HepG2 (cell line): ENCODE data around the gene PKD2L1. TPM values are rescaled to one million over a fixed set of nuclear protein-coding genes. Genes with fewer than 3 reads are reported as not detected.

Source experiments
- AFF4 ChIP-seq: sonication (generic); formaldehyde crosslinking; IDR thresholded peaks from 2 replicates; pipeline ENCODE4 v1.4.0; 2020; ENCODE audit warnings: missing genetic modification reagents
- HDAC1 ChIP-seq: sonication (generic); formaldehyde crosslinking; IDR thresholded peaks from 2 replicates; pipeline ENCODE4 v1.5.1; 2020; ENCODE audit warnings: mild to moderate bottlenecking, missing genetic modification reagents
- KAT7 ChIP-seq: IDR thresholded peaks from 2 replicates; pipeline ENCODE4 v1.6.1; 2018; ENCODE audit warnings: borderline replicate concordance, missing compliant biosample characterization
- MXD1 ChIP-seq: sonication (generic); formaldehyde crosslinking; IDR thresholded peaks from 2 replicates; pipeline ENCODE4 v1.4.0; 2020; ENCODE audit warnings: mild to moderate bottlenecking, missing genetic modification reagents
- MYNN ChIP-seq: sonication (generic); formaldehyde crosslinking; IDR thresholded peaks from 2 replicates; pipeline ENCODE4 v1.4.0; 2020; ENCODE audit warnings: mild to moderate bottlenecking, low read depth, missing genetic modification reagents
- PRDM15 ChIP-seq: sonication (generic); formaldehyde crosslinking; IDR thresholded peaks from 2 replicates; pipeline ENCODE4 v1.4.0; 2020; ENCODE audit warnings: missing genetic modification reagents
- PRDM4 ChIP-seq: sonication (generic); formaldehyde crosslinking; IDR thresholded peaks from 2 replicates; pipeline ENCODE4 v1.9.0; 2021; ENCODE audit warnings: missing genetic modification reagents, borderline replicate concordance
- RXRA ChIP-seq: sonication (generic); formaldehyde crosslinking; IDR thresholded peaks from 2 replicates; pipeline ENCODE4 v1.5.1; 2020; ENCODE audit warnings: missing genetic modification reagents
- ZFP36L1 ChIP-seq: sonication (generic); formaldehyde crosslinking; IDR thresholded peaks from 2 replicates; pipeline ENCODE4 v1.8.0; 2022; ENCODE audit warnings: mild to moderate bottlenecking, missing genetic modification reagents, moderate library complexity
- ZFP82 ChIP-seq: sonication (generic); formaldehyde crosslinking; IDR thresholded peaks from 2 replicates; pipeline ENCODE4 v1.5.1; 2020; ENCODE audit warnings: mild to moderate bottlenecking, missing genetic modification reagents, borderline replicate concordance
- ZIK1 ChIP-seq: sonication (generic); formaldehyde crosslinking; IDR thresholded peaks from 2 replicates; pipeline ENCODE4 v1.5.0; 2020; ENCODE audit warnings: mild to moderate bottlenecking, low read depth, missing genetic modification reagents, borderline replicate concordance
- ZNF124 ChIP-seq: sonication (generic); formaldehyde crosslinking; IDR thresholded peaks from 2 replicates; pipeline ENCODE4 v1.4.0; 2020; ENCODE audit warnings: missing genetic modification reagents
- ZNF253 ChIP-seq: sonication (generic); formaldehyde crosslinking; IDR thresholded peaks from 2 replicates; pipeline ENCODE4 v1.8.0; 2022; ENCODE audit warnings: mild to moderate bottlenecking, missing genetic modification reagents, borderline replicate concordance
- ZNF367 ChIP-seq: sonication (generic); formaldehyde crosslinking; IDR thresholded peaks from 2 replicates; pipeline ENCODE4 v1.4.0; 2020; ENCODE audit warnings: missing genetic modification reagents, borderline replicate concordance
- ZNF766 ChIP-seq: sonication (generic); formaldehyde crosslinking; IDR thresholded peaks from 2 replicates; pipeline ENCODE4 v1.5.0; 2020; ENCODE audit warnings: missing genetic modification reagents, borderline replicate concordance
- ZNF800 ChIP-seq: sonication (generic); formaldehyde crosslinking; IDR thresholded peaks from 2 replicates; pipeline ENCODE4 v1.4.0; 2020; ENCODE audit warnings: missing genetic modification reagents
- polyA plus RNA-seq, 8 experiments: library from polyadenylated mRNA; depleted of rRNA in 3 of 8; stranded (reverse) in 7 of 8; unstranded in 1 of 8; fragments of >200 nt; fragmentation: Illumina TruSeq in 4 of 8; extraction: Trizol in 4 of 8; gene quantifications; 2 replicates each; pipeline versions ENCODE4 v1.2.1 to v1.2.3, GENCODE V29; 2011 to 2016; ENCODE audit warnings: low read depth in 4 of 8, missing spikeins in 1 of 8, mixed read lengths in 1 of 8; ENCODE audit not compliant: insufficient read depth in 1 of 8
- total RNA-seq, 5 experiments: library from RNA; depleted of rRNA; stranded (reverse); fragments of >200 nt; fragmentation: Illumina TruSeq; extraction: Trizol; gene quantifications; 2 replicates each; pipeline ENCODE4 v1.2.3, GENCODE V29; 2016; ENCODE audit warnings: low read depth in 1 of 5

The PKD2L1 gene
- total and polyA plus RNA-seq, 2 of the 13 experiments (the other 11 are each of a cell fraction or from before 2014, with no cell fraction given) = 0.07 to 0.15 TPM

- peak; percentile 80; the same call in 1 of the 2 replicates for TF ChIP-seq ZNF800 (CRISPR knock-in tag)
- TF ChIP-seq PRDM4 (CRISPR knock-in tag) = 0 out of 2 replicates have a peak, but pooled peaks have one; percentile 33
- peak; percentile 73; the same call in 1 of the 2 replicates for TF ChIP-seq ZNF367 (CRISPR knock-in tag)
- TF ChIP-seq ZNF766 (CRISPR knock-in tag) = peak; percentile 25; the same call in 1 of the 2 replicates
- TF ChIP-seq ZIK1 (CRISPR knock-in tag) = peak; percentile 28; the same call in 1 of the 2 replicates
- peak; percentile 42; the same call in 1 of the 2 replicates for TF ChIP-seq PRDM15 (CRISPR knock-in tag)
- TF ChIP-seq MXD1 = peak; percentile 77
- TF ChIP-seq AFF4 = 0 out of 2 replicates have a peak, but pooled peaks have one; percentile 45
- peak; percentile 93 for TF ChIP-seq HDAC1 (CRISPR knock-in tag)
- peak; percentile 85 for TF ChIP-seq RXRA
- TF ChIP-seq MYNN (CRISPR knock-in tag) = no peak
- TF ChIP-seq KAT7 (CRISPR knock-in tag) = no peak; the same call in none of the 2 replicates
- TF ChIP-seq ZNF253 (CRISPR knock-in tag) = no peak
- 0 out of 2 replicates have a peak, but pooled peaks have one; percentile 47 for TF ChIP-seq ZNF124
- 0 out of 2 replicates have a peak, but pooled peaks have one; percentile 16 for TF ChIP-seq ZFP36L1 (CRISPR knock-in tag)
- TF ChIP-seq ZFP82 (CRISPR knock-in tag) = peak; percentile 93
Measured at GRCh38 chr10:100346351-100346764, 16.3 kb upstream of the PKD2L1 start (continued).
